HepG2 (cell line): Measurements from ENCODE around the gene MKS1. TPM values are rescaled to one million over a fixed set of nuclear protein-coding genes. Genes with fewer than 3 reads are reported as not detected.

Experiments used
- FOSL2 ChIP-seq: sonication (generic); formaldehyde crosslinking; IDR thresholded peaks from 2 replicates; pipeline ENCODE4 v1.4.0; 2020; ENCODE audit warnings: missing genetic modification reagents
- KDM5B ChIP-seq: sonication (generic); formaldehyde crosslinking; IDR thresholded peaks from 2 replicates; pipeline ENCODE4 v1.4.0; 2020; ENCODE audit warnings: missing genetic modification reagents, mild to moderate bottlenecking, borderline replicate concordance
- MYC ChIP-seq: sonication (generic); formaldehyde crosslinking; IDR thresholded peaks from 2 replicates; pipeline ENCODE4 v1.9.0; 2021; ENCODE audit warnings: missing genetic modification reagents, borderline replicate concordance
- ZNF432 ChIP-seq: sonication (generic); formaldehyde crosslinking; IDR thresholded peaks from 2 replicates; pipeline ENCODE4 v1.5.0; 2020; ENCODE audit warnings: missing genetic modification reagents, mild to moderate bottlenecking, borderline replicate concordance
- ZNF883 ChIP-seq: sonication (generic); formaldehyde crosslinking; IDR thresholded peaks from 2 replicates; pipeline ENCODE4 v1.5.1; 2020; ENCODE audit warnings: mild to moderate bottlenecking, missing genetic modification reagents; ENCODE audit errors: not compliant biosample characterization
- polyA plus RNA-seq, 8 experiments: library from polyadenylated mRNA; depleted of rRNA in 3 of 8; stranded (reverse) in 7 of 8; unstranded in 1 of 8; fragments of >200 nt; fragmentation: Illumina TruSeq in 4 of 8; extraction: Trizol in 4 of 8; gene quantifications; 2 replicates each; pipeline versions ENCODE4 v1.2.1 to v1.2.3, GENCODE V29; 2011 to 2016; ENCODE audit warnings: low read depth in 4 of 8, missing spikeins in 1 of 8, mixed read lengths in 1 of 8; ENCODE audit not compliant: insufficient read depth in 1 of 8
- total RNA-seq, 5 experiments: library from RNA; depleted of rRNA; stranded (reverse); fragments of >200 nt; fragmentation: Illumina TruSeq; extraction: Trizol; gene quantifications; 2 replicates each; pipeline ENCODE4 v1.2.3, GENCODE V29; 2016; ENCODE audit warnings: low read depth in 1 of 5
- TF ChIP-seq, protein P1 (sequence below), 2 experiments: fragments of 450-650 bp in 1 of 2; sonication (generic) in 1 of 2; formaldehyde crosslinking in 1 of 2; IDR thresholded peaks; 2 replicates each; pipeline versions ENCODE4 v1.6.1 to v1.8.0; 2016 to 2022; ENCODE audit warnings: antibody characterized with exemption in 1 of 2, mild to moderate bottlenecking in 1 of 2, missing genetic modification reagents in 1 of 2
- TF ChIP-seq, protein P2 (sequence below): sonication (generic); formaldehyde crosslinking; IDR thresholded peaks from 2 replicates; pipeline ENCODE4 v1.8.0; 2022; ENCODE audit warnings: missing genetic modification reagents, low read depth, mild to moderate bottlenecking, borderline replicate concordance
- TF ChIP-seq, protein P3 (sequence below): sonication (generic); formaldehyde crosslinking; IDR thresholded peaks from 2 replicates; pipeline ENCODE4 v1.8.1; 2023; ENCODE audit warnings: missing genetic modification reagents, inconsistent platforms, borderline replicate concordance
- TF ChIP-seq, protein P4 (sequence below): sonication (generic); formaldehyde crosslinking; IDR thresholded peaks from 2 replicates; pipeline ENCODE4 v1.5.0; 2020; ENCODE audit warnings: mild to moderate bottlenecking, missing genetic modification reagents, borderline replicate concordance
- TF ChIP-seq, protein P5 (sequence below): sonication (generic); formaldehyde crosslinking; IDR thresholded peaks from 2 replicates; pipeline ENCODE4 v1.5.0; 2020; ENCODE audit warnings: mild to moderate bottlenecking, missing genetic modification reagents, moderate library complexity

Gene MKS1
- total and polyA plus RNA-seq, 2 of the 13 experiments (the other 11 are each of a cell fraction or from before 2014, with no cell fraction given): 16.1 to 26.3 TPM

DNA sequence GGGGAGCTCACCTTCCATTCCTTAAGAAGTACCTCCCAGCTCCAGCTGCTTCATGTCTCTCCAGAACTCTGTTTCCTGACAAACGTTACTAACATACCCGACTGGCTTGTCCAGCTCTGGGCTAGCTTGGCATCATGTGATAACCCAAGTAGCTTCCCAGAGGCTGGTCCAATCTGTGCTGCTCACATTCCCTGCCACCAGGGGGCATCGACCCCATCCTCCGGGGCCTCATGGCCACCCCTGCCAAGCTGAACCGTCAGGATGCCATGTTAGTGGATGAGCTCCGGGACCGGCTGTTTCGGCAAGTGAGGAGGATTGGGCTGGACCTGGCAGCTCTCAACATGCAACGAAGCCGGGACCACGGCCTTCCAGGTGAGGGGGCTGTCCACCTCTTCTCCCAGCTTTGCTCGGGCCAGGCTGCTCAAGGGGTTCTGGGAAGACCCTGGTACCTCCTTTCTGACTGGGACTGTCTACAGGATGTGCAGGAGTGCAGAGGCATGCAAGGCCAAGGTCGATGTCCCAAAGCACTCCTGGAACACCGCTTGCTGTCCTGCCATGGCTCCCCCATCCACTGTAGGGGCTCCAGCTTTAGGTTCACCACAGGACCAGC, 18.9 kb downstream of the MKS1 start (continued):
- TF ChIP-seq, protein P1, sequence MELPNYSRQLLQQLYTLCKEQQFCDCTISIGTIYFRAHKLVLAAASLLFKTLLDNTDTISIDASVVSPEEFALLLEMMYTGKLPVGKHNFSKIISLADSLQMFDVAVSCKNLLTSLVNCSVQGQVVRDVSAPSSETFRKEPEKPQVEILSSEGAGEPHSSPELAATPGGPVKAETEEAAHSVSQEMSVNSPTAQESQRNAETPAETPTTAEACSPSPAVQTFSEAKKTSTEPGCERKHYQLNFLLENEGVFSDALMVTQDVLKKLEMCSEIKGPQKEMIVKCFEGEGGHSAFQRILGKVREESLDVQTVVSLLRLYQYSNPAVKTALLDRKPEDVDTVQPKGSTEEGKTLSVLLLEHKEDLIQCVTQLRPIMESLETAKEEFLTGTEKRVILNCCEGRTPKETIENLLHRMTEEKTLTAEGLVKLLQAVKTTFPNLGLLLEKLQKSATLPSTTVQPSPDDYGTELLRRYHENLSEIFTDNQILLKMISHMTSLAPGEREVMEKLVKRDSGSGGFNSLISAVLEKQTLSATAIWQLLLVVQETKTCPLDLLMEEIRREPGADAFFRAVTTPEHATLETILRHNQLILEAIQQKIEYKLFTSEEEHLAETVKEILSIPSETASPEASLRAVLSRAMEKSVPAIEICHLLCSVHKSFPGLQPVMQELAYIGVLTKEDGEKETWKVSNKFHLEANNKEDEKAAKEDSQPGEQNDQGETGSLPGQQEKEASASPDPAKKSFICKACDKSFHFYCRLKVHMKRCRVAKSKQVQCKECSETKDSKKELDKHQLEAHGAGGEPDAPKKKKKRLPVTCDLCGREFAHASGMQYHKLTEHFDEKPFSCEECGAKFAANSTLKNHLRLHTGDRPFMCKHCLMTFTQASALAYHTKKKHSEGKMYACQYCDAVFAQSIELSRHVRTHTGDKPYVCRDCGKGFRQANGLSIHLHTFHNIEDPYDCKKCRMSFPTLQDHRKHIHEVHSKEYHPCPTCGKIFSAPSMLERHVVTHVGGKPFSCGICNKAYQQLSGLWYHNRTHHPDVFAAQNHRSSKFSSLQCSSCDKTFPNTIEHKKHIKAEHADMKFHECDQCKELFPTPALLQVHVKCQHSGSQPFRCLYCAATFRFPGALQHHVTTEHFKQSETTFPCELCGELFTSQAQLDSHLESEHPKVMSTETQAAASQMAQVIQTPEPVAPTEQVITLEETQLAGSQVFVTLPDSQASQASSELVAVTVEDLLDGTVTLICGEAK (IDR thresholded peaks at IDR 0.05): no peak
- TF ChIP-seq, protein P1 (CRISPR knock-in tag; IDR thresholded peaks at IDR 0.05): no peak
- TF ChIP-seq, protein P2, sequence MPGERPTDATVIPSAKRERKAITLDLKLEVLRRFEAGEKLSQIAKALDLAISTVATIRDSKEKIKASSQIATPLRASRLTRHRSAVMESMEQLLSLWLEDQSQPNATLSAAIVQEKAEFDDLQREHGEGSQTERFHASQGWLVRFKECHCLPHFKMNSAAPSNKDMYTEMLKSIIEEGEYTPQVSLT (CRISPR knock-in tag): no peak
- TF ChIP-seq, protein P3, sequence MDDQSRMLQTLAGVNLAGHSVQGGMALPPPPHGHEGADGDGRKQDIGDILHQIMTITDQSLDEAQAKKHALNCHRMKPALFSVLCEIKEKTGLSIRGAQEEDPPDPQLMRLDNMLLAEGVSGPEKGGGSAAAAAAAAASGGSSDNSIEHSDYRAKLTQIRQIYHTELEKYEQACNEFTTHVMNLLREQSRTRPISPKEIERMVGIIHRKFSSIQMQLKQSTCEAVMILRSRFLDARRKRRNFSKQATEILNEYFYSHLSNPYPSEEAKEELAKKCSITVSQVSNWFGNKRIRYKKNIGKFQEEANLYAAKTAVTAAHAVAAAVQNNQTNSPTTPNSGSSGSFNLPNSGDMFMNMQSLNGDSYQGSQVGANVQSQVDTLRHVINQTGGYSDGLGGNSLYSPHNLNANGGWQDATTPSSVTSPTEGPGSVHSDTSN: no peak
- TF ChIP-seq, protein P4, sequence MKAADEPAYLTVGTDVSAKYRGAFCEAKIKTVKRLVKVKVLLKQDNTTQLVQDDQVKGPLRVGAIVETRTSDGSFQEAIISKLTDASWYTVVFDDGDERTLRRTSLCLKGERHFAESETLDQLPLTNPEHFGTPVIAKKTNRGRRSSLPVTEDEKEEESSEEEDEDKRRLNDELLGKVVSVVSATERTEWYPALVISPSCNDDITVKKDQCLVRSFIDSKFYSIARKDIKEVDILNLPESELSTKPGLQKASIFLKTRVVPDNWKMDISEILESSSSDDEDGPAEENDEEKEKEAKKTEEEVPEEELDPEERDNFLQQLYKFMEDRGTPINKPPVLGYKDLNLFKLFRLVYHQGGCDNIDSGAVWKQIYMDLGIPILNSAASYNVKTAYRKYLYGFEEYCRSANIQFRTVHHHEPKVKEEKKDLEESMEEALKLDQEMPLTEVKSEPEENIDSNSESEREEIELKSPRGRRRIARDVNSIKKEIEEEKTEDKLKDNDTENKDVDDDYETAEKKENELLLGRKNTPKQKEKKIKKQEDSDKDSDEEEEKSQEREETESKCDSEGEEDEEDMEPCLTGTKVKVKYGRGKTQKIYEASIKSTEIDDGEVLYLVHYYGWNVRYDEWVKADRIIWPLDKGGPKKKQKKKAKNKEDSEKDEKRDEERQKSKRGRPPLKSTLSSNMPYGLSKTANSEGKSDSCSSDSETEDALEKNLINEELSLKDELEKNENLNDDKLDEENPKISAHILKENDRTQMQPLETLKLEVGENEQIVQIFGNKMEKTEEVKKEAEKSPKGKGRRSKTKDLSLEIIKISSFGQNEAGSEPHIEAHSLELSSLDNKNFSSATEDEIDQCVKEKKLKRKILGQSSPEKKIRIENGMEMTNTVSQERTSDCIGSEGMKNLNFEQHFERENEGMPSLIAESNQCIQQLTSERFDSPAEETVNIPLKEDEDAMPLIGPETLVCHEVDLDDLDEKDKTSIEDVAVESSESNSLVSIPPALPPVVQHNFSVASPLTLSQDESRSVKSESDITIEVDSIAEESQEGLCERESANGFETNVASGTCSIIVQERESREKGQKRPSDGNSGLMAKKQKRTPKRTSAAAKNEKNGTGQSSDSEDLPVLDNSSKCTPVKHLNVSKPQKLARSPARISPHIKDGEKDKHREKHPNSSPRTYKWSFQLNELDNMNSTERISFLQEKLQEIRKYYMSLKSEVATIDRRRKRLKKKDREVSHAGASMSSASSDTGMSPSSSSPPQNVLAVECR (CRISPR knock-in tag): no peak
- no peak for TF ChIP-seq ZNF432 (CRISPR knock-in tag)
- no peak for TF ChIP-seq FOSL2
- no peak for TF ChIP-seq KDM5B (CRISPR knock-in tag)
- TF ChIP-seq MYC: peak; percentile 40; the same call in 1 of the 2 replicates
- no peak for TF ChIP-seq ZNF883 (CRISPR knock-in tag)
- TF ChIP-seq, protein P5, sequence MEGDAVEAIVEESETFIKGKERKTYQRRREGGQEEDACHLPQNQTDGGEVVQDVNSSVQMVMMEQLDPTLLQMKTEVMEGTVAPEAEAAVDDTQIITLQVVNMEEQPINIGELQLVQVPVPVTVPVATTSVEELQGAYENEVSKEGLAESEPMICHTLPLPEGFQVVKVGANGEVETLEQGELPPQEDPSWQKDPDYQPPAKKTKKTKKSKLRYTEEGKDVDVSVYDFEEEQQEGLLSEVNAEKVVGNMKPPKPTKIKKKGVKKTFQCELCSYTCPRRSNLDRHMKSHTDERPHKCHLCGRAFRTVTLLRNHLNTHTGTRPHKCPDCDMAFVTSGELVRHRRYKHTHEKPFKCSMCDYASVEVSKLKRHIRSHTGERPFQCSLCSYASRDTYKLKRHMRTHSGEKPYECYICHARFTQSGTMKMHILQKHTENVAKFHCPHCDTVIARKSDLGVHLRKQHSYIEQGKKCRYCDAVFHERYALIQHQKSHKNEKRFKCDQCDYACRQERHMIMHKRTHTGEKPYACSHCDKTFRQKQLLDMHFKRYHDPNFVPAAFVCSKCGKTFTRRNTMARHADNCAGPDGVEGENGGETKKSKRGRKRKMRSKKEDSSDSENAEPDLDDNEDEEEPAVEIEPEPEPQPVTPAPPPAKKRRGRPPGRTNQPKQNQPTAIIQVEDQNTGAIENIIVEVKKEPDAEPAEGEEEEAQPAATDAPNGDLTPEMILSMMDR (CRISPR knock-in tag): peak; percentile 83
